ENCODE data around the gene ICOS. TPM values are rescaled to one million over a fixed set of nuclear protein-coding genes. Genes with fewer than 3 reads are reported as not detected.

ICOS gene
- total and polyA plus RNA-seq, 2 of the 8 experiments (the other 6 are each of a cell fraction or from before 2014, with no cell fraction given), result not detected

DNA sequence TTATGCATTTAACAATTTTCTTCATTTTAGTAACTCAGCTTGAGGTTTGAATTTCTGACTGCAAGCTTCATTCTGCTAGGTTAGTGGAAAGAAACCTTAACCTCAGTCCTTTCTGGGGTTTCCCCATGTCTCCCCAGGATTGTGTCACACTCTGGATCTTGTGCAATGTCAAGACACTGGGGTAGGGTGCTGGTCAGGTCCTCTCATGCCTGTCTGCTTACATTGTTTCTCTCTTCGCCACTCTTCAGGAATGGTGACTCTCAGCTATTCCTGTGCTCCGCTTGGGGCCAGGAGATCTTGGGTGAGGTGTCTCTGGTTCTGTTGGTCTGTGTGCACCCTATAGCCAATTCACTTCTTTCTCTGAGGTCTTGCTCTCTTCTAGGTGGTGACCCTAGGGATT, 45.1 kb upstream of the ICOS start (continued):
- TF ChIP-seq, protein P1, sequence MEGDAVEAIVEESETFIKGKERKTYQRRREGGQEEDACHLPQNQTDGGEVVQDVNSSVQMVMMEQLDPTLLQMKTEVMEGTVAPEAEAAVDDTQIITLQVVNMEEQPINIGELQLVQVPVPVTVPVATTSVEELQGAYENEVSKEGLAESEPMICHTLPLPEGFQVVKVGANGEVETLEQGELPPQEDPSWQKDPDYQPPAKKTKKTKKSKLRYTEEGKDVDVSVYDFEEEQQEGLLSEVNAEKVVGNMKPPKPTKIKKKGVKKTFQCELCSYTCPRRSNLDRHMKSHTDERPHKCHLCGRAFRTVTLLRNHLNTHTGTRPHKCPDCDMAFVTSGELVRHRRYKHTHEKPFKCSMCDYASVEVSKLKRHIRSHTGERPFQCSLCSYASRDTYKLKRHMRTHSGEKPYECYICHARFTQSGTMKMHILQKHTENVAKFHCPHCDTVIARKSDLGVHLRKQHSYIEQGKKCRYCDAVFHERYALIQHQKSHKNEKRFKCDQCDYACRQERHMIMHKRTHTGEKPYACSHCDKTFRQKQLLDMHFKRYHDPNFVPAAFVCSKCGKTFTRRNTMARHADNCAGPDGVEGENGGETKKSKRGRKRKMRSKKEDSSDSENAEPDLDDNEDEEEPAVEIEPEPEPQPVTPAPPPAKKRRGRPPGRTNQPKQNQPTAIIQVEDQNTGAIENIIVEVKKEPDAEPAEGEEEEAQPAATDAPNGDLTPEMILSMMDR (IDR thresholded peaks at IDR 0.05; ENCODE audit: control extremely low read depth in 1 of 3, insufficient read depth in 1 of 3, low read depth in 1 of 3, low read length in 3 of 3), result no peak
- TF ChIP-seq FOSL1 (IDR thresholded peaks at IDR 0.05; ENCODE audit: insufficient read depth, low read depth, low read length) (no peak), JUN (IDR thresholded peaks at IDR 0.05; ENCODE audit: low read depth, low read length) (no peak), RBBP5 (IDR thresholded peaks at IDR 0.05; ENCODE audit: borderline replicate concordance, low read depth, low read length) (no peak), POU5F1 (IDR thresholded peaks at IDR 0.05; ENCODE audit: low read depth, low read length) (no peak)

All from H1 (cell line).